ENCODE data around the gene RPS25. TPM values are rescaled to one million over a fixed set of nuclear protein-coding genes. Genes with fewer than 3 reads are reported as not detected.

Gene RPS25
- total RNA-seq, 2 donors from 2014 or later: 1,289 to 1,299 TPM

Small RNA genes lying within 50 kb of the gene (microRNA-seq; reads per million reads assigned to microRNA genes)
- not detected for gene MIR3656 (ENCODE audit: borderline microRNAs expressed)

Other genes with a start within 250 kb of the RPS25 start
- gene DDX6, start 227.2 kb downstream of the RPS25 start, total RNA-seq: 100 to 1,000 TPM; 103 to 133 TPM
- gene CXCR5, start 134.5 kb downstream of the RPS25 start, total RNA-seq: under 1 TPM in 1 of 2 donors, not detected in 1; 0.07 TPM
- 10 to 100 TPM; 73.9 to 77.3 TPM for gene BCL9L, start 92.4 kb downstream of the RPS25 start, total RNA-seq
- under 1 TPM in 1 of 2 donors, not detected in 1; 0.38 TPM for gene UPK2, start 62.0 kb downstream of the RPS25 start, total RNA-seq
- not detected for gene FOXR1, start 46.6 kb downstream of the RPS25 start, total RNA-seq
- 10 to 100 TPM; 38.7 to 43.3 TPM for gene CENATAC, start 20.2 kb downstream of the RPS25 start, total RNA-seq
- gene TRAPPC4, start 423 bp upstream of the RPS25 start, total RNA-seq: 10 to 100 TPM; 60.0 to 66.8 TPM
- 10 to 100 TPM; 63.6 to 75.3 TPM for gene SLC37A4, start 12.5 kb upstream of the RPS25 start, total RNA-seq
- 100 to 1,000 TPM; 277 to 315 TPM for gene HYOU1, start 38.9 kb upstream of the RPS25 start, total RNA-seq
- gene VPS11, start 49.5 kb upstream of the RPS25 start, total RNA-seq: 10 to 100 TPM; 26.9 to 29.1 TPM
- gene HMBS, start 66.5 kb upstream of the RPS25 start, total RNA-seq: 10 to 100 TPM; 45.9 to 54.8 TPM
- gene DPAGT1, start 83.5 kb upstream of the RPS25 start, total RNA-seq: 10 to 100 TPM; 49.4 to 51.9 TPM
- gene C2CD2L, start 89.0 kb upstream of the RPS25 start, total RNA-seq: 1 to 10 TPM; 2.4 to 3.1 TPM
- 10 to 100 TPM; 43.8 to 44.8 TPM for gene HINFP, start 103.2 kb upstream of the RPS25 start, total RNA-seq
- gene ABCG4, start 130.7 kb upstream of the RPS25 start, total RNA-seq: 1 to 10 TPM; 1.5 to 1.8 TPM
- gene NLRX1, start 150.4 kb upstream of the RPS25 start, total RNA-seq: 10 to 100 TPM; 21.8 to 29.6 TPM
- under 1 TPM; 0.11 to 0.97 TPM for gene NHERF4, start 167.1 kb upstream of the RPS25 start, total RNA-seq
- gene CBL, start 188.0 kb upstream of the RPS25 start, total RNA-seq: 10 to 100 TPM; 40.3 to 52.7 TPM